Mammary epithelial cell (primary cell): Measurements from ENCODE around the gene TET2.

Experiments used
- EZH2 ChIP-seq: IDR thresholded peaks from 2 replicates; pipeline ENCODE4 v1.6.1; 2012; ENCODE audit warnings: low read length, inconsistent platforms, borderline replicate concordance
- TF ChIP-seq, protein P1 (sequence below), 2 donors: IDR thresholded peaks in 1 of 2; conservative IDR thresholded peaks in 1 of 2; 2 replicates each; pipeline ENCODE4 v1.5.1; 2011 to 2012; ENCODE audit warnings: inconsistent platforms in 2 of 2, low read length in 2 of 2, mild to moderate bottlenecking in 2 of 2, control low read depth in 1 of 2, low read depth in 1 of 2; ENCODE audit not compliant: insufficient read depth in 1 of 2; ENCODE audit errors: extremely low read depth in 1 of 2

DNA sequence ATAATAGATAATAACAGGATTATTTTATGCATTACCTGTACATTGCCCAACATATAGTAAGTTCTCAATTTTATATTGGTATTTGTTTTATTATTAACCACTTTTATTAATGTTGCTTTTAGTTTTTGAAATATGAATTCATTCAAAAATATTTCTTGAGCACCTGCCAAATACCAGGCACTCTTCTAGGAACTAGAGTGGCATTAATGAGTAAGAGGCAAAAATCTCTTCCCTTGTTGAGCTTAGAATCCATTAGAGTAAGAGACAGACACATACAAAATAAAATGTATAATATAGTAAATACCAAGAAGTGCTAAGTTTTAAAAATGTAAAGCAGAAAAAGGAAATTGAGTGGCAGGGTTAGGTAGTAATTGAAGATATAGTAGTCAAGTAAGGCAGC is 45.8 kb downstream of the TET2 start:
- TF ChIP-seq EZH2: no peak
- TF ChIP-seq, protein P1, sequence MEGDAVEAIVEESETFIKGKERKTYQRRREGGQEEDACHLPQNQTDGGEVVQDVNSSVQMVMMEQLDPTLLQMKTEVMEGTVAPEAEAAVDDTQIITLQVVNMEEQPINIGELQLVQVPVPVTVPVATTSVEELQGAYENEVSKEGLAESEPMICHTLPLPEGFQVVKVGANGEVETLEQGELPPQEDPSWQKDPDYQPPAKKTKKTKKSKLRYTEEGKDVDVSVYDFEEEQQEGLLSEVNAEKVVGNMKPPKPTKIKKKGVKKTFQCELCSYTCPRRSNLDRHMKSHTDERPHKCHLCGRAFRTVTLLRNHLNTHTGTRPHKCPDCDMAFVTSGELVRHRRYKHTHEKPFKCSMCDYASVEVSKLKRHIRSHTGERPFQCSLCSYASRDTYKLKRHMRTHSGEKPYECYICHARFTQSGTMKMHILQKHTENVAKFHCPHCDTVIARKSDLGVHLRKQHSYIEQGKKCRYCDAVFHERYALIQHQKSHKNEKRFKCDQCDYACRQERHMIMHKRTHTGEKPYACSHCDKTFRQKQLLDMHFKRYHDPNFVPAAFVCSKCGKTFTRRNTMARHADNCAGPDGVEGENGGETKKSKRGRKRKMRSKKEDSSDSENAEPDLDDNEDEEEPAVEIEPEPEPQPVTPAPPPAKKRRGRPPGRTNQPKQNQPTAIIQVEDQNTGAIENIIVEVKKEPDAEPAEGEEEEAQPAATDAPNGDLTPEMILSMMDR (conservative IDR thresholded peaks at IDR 0.05 in 1 of 2, IDR thresholded peaks at IDR 0.05 in 1 of 2; ENCODE audit: extremely low read depth in 1 of 2, insufficient read depth in 1 of 2, low read depth in 1 of 2, low read length in 2 of 2): no peak
